H1 (cell line): ENCODE results near the gene THYN1. TPM values are rescaled to one million over a fixed set of nuclear protein-coding genes. Genes with fewer than 3 reads are reported as not detected.

ENCODE experiments used
- CTCF ChIA-PET: fragments of 300-600 bp; sonication (Branson Sonifier 250); formaldehyde crosslinking; loops from one replicate; lab custom pipeline; 2021; ENCODE audit not compliant: partially characterized antibody; lab: Charles Lee
- POLR2A ChIA-PET: fragments of 300-600 bp; sonication (Branson Sonifier 250); formaldehyde crosslinking; loops from one replicate; lab custom pipeline; 2021; ENCODE audit warnings: inconsistent platforms; ENCODE audit not compliant: partially characterized antibody; lab: Charles Lee
- DNase-seq, 2 experiments: peaks; one replicate each; pipeline versions ENCODE4 v3.0.0 to v3.0.0-alpha.2; 2010 to 2022; ENCODE audit warnings: low spot score in 2 of 2, low read depth in 1 of 2, mixed read lengths in 1 of 2
- FAIRE-seq: peaks from 2 replicates; lab custom pipeline; 2011; peaks lifted over from hg19 to GRCh38; lab: Jason Lieb, UNC
- H2AFZ ChIP-seq: 2 replicates; pipeline ENCODE4 v1.8.1; 2012; ENCODE audit warnings: low read length, inconsistent platforms
- H2AK5ac ChIP-seq: 2 replicates; pipeline ENCODE4 v1.6.1; 2013; ENCODE audit warnings: low read depth, low read length
- H2BK120ac ChIP-seq: replicated peaks from 2 replicates; pipeline ENCODE3; 2013; ENCODE audit warnings: low read depth, low read length, inconsistent platforms
- H2BK12ac ChIP-seq: 2 replicates; pipeline ENCODE4 v1.6.1; 2013; ENCODE audit warnings: low read depth, low read length
- H2BK15ac ChIP-seq: 2 replicates; pipeline ENCODE4 v1.6.1; 2013; ENCODE audit warnings: low read length
- H2BK20ac ChIP-seq: 2 replicates; pipeline ENCODE4 v1.6.1; 2013; ENCODE audit warnings: low read length
- H2BK5ac ChIP-seq: 2 replicates; pipeline ENCODE4 v1.6.1; 2013; ENCODE audit warnings: low read depth, low read length
- H3K14ac ChIP-seq: 2 replicates; pipeline ENCODE4 v1.6.1; 2013; ENCODE audit warnings: inconsistent platforms; ENCODE audit not compliant: insufficient read length
- H3K18ac ChIP-seq: 2 replicates; pipeline ENCODE4 v1.6.1; 2013; ENCODE audit warnings: low read length; ENCODE audit errors: extremely low read depth
- H3K23ac ChIP-seq: 2 replicates; pipeline ENCODE4 v1.6.1; 2013; ENCODE audit warnings: inconsistent platforms; ENCODE audit not compliant: insufficient read length
- H3K23me2 ChIP-seq: 2 replicates; pipeline ENCODE4 v1.6.1; 2013; ENCODE audit warnings: low read depth, low read length
- H3K27ac ChIP-seq: 2 replicates; pipeline ENCODE4 v1.6.1; 2011; ENCODE audit warnings: low read depth, low read length, inconsistent platforms
- H3K27me3 ChIP-seq, 4 experiments: replicated peaks in 1 of 4; 1 replicate in 1 of 4; 2 replicates in 3 of 4; pipeline versions ENCODE4 v1.6.1 to v1.8.1; 2011 to 2013; ENCODE audit warnings: low read length in 3 of 4, mild to moderate bottlenecking in 3 of 4, inconsistent platforms in 2 of 4, mixed read lengths in 2 of 4, moderate library complexity in 1 of 4; ENCODE audit not compliant: control insufficient read depth in 3 of 4, insufficient read depth in 3 of 4; ENCODE audit errors: extremely low read depth in 1 of 4
- H3K36me3 ChIP-seq, 4 experiments: 2 replicates each; pipeline versions ENCODE4 v1.6.1 to v1.8.1; 2011 to 2013; ENCODE audit warnings: mild to moderate bottlenecking in 4 of 4, low read length in 3 of 4, moderate library complexity in 2 of 4, control low read depth in 1 of 4, inconsistent platforms in 1 of 4; ENCODE audit not compliant: insufficient read depth in 4 of 4, control insufficient read depth in 2 of 4
- H3K4ac ChIP-seq: replicated peaks from 2 replicates; pipeline ENCODE3; 2013; ENCODE audit warnings: low read length, low read depth, mixed read lengths, inconsistent platforms; ENCODE audit not compliant: insufficient read length
- H3K4me1 ChIP-seq, 4 experiments: replicated peaks in 1 of 4; 1 replicate in 1 of 4; 2 replicates in 3 of 4; pipeline versions ENCODE4 v1.6.1 to v1.8.1; 2011 to 2013; ENCODE audit warnings: low read length in 3 of 4, inconsistent platforms in 2 of 4, mixed read lengths in 1 of 4; ENCODE audit not compliant: insufficient read depth in 4 of 4, control insufficient read depth in 3 of 4
- H3K4me2 ChIP-seq, 2 experiments: 2 replicates each; pipeline versions ENCODE4 v1.6.1 to v1.8.1; 2011 to 2013; ENCODE audit warnings: low read depth in 2 of 2, low read length in 2 of 2, control low read depth in 1 of 2, inconsistent platforms in 1 of 2, mild to moderate bottlenecking in 1 of 2; ENCODE audit not compliant: insufficient read depth in 1 of 2
- H3K4me3 ChIP-seq, 4 experiments: fragments of 200-600, 300-600 bp in 1 of 4; sonication (generic), shearing (Covaris generic), sonication (Bioruptor Twin) in 1 of 4; 2 replicates each; pipeline versions ENCODE4 v1.5.1 to v1.8.1; 2011 to 2016; ENCODE audit warnings: low read length in 4 of 4, low read depth in 3 of 4, control low read depth in 2 of 4, inconsistent platforms in 2 of 4, mild to moderate bottlenecking in 2 of 4, mixed read lengths in 1 of 4, moderate library complexity in 1 of 4; ENCODE audit not compliant: insufficient read depth in 2 of 4; ENCODE audit errors: extremely low read depth in 1 of 4
- H3K56ac ChIP-seq: replicated peaks from 2 replicates; pipeline ENCODE3; 2013; ENCODE audit warnings: low read depth, mild to moderate bottlenecking, mixed read lengths, low read length, inconsistent platforms; ENCODE audit not compliant: insufficient read length
- H3K79me1 ChIP-seq: 2 replicates; pipeline ENCODE4 v1.6.1; 2013; ENCODE audit warnings: low read depth, low read length, control low read depth
- H3K79me2 ChIP-seq, 2 experiments: 2 replicates each; pipeline versions ENCODE4 v1.6.1 to v1.8.1; 2012 to 2013; ENCODE audit warnings: low read length in 2 of 2, mild to moderate bottlenecking in 2 of 2, inconsistent platforms in 1 of 2; ENCODE audit not compliant: insufficient read depth in 2 of 2, control insufficient read depth in 1 of 2
- H3K9ac ChIP-seq, 4 experiments: replicated peaks in 1 of 4; 1 replicate in 1 of 4; 2 replicates in 3 of 4; pipeline versions ENCODE4 v1.6.1 to v1.8.1; 2011 to 2013; ENCODE audit warnings: low read depth in 3 of 4, low read length in 3 of 4, control low read depth in 2 of 4, mild to moderate bottlenecking in 2 of 4, moderate library complexity in 2 of 4, inconsistent platforms in 1 of 4; ENCODE audit errors: extremely low read depth in 1 of 4
- H3K9me3 ChIP-seq, 2 experiments: 2 replicates each; pipeline versions ENCODE4 v1.6.1 to v1.8.1; 2012 to 2013; ENCODE audit warnings: mild to moderate bottlenecking in 2 of 2, moderate library complexity in 2 of 2, control low read depth in 1 of 2, inconsistent platforms in 1 of 2, low read depth in 1 of 2, low read length in 1 of 2, mixed read lengths in 1 of 2; ENCODE audit not compliant: insufficient read depth in 2 of 2
- H4K20me1 ChIP-seq, 2 experiments: replicated peaks in 1 of 2; 2 replicates each; pipeline versions ENCODE3 to v1.8.1; 2011 to 2013; ENCODE audit warnings: inconsistent platforms in 2 of 2, low read length in 2 of 2, mild to moderate bottlenecking in 1 of 2; ENCODE audit not compliant: insufficient read depth in 2 of 2, control insufficient read depth in 1 of 2
- H4K5ac ChIP-seq: 2 replicates; pipeline ENCODE4 v1.6.1; 2013; ENCODE audit warnings: low read length, low read depth, mixed read lengths, inconsistent platforms; ENCODE audit not compliant: insufficient read length
- H4K8ac ChIP-seq: 2 replicates; pipeline ENCODE4 v1.8.0; 2013; ENCODE audit warnings: mild to moderate bottlenecking, moderate library complexity, low read length, inconsistent platforms; ENCODE audit not compliant: insufficient read depth; ENCODE audit errors: extremely low read depth
- H4K91ac ChIP-seq: replicated peaks from 2 replicates; pipeline ENCODE3; 2013; ENCODE audit warnings: low read length, mixed read lengths, inconsistent platforms; ENCODE audit not compliant: insufficient read length
- BACH1 ChIP-seq: IDR thresholded peaks from 2 replicates; pipeline ENCODE4 v1.6.1; 2012; ENCODE audit warnings: low read length, improper control_type of control experiment
- BCL11A ChIP-seq, 2 experiments: IDR thresholded peaks; one replicate each; pipeline ENCODE4 v1.6.1; 2011; ENCODE audit warnings: low read depth in 2 of 2, low read length in 2 of 2, mild to moderate bottlenecking in 2 of 2
- CHD2 ChIP-seq: IDR thresholded peaks from 2 replicates; pipeline ENCODE4 v1.6.1; 2012; ENCODE audit warnings: low read length, improper control_type of control experiment
- CREB1 ChIP-seq: IDR thresholded peaks from 2 replicates; pipeline ENCODE4 v1.6.1; 2012; ENCODE audit warnings: inconsistent platforms
- HDAC6 ChIP-seq: IDR thresholded peaks from one replicate; pipeline ENCODE4 v1.7.1; 2012; ENCODE audit warnings: low read depth, mild to moderate bottlenecking, inconsistent platforms, low read length, moderate library complexity
- KDM1A ChIP-seq: fragments of 200-600, 300-600 bp; sonication (generic); IDR thresholded peaks from 2 replicates; pipeline ENCODE4 v1.7.1; 2016; ENCODE audit warnings: mild to moderate bottlenecking, low read length, borderline replicate concordance
- KDM4A ChIP-seq: IDR thresholded peaks from one replicate; pipeline ENCODE4 v1.7.1; 2012; ENCODE audit warnings: low read depth, mild to moderate bottlenecking, moderate library complexity, low read length, inconsistent platforms; ENCODE audit not compliant: severe bottlenecking
- MAFK ChIP-seq: IDR thresholded peaks from 2 replicates; pipeline ENCODE4 v1.6.1; 2012; ENCODE audit warnings: low read depth, mild to moderate bottlenecking, improper control_type of control experiment, low read length
- POU5F1 ChIP-seq: IDR thresholded peaks from 2 replicates; pipeline ENCODE4 v1.6.1; 2011; ENCODE audit warnings: low read depth, mild to moderate bottlenecking, low read length, moderate library complexity
- RFX5 ChIP-seq: IDR thresholded peaks from 2 replicates; pipeline ENCODE4 v1.6.1; 2011; ENCODE audit warnings: low read depth, low read length, improper control_type of control experiment, borderline replicate concordance
- SIRT6 ChIP-seq: IDR thresholded peaks from one replicate; pipeline ENCODE4 v1.7.1; 2012; ENCODE audit warnings: low read length, inconsistent platforms
- SP4 ChIP-seq: IDR thresholded peaks from 2 replicates; pipeline ENCODE4 v1.6.1; 2012; ENCODE audit warnings: low read length, inconsistent platforms
- SRF ChIP-seq: IDR thresholded peaks from 2 replicates; pipeline ENCODE4 v1.6.1; 2011; ENCODE audit warnings: mild to moderate bottlenecking, low read depth, low read length, moderate library complexity
- TAF1 ChIP-seq: IDR thresholded peaks from 2 replicates; pipeline ENCODE4 v1.6.1; 2011; ENCODE audit warnings: mild to moderate bottlenecking, low read depth, low read length
- YY1 ChIP-seq: IDR thresholded peaks from 2 replicates; pipeline ENCODE4 v1.6.1; 2011; ENCODE audit warnings: low read depth, mild to moderate bottlenecking, low read length
- WGBS, 2 experiments: shearing (Covaris generic) in 1 of 2; methylation state at CpG; one replicate each; pipeline versions ENCODE4 v1.1.6 to v1.1.7; 2013 to 2015; ENCODE audit warnings: low lambda C conversion rate in 2 of 2, mixed read lengths in 2 of 2, inconsistent platforms in 1 of 2, low coverage in 1 of 2, missing lambda C conversion rate in 1 of 2; ENCODE audit not compliant: insufficient replicate concordance in 2 of 2, insufficient coverage in 1 of 2, insufficient read length in 1 of 2; ENCODE audit errors: extremely low coverage in 1 of 2, missing lambda C conversion rate in 1 of 2; 5-methylcytosine and 5-hydroxymethylcytosine counted together
- polyA plus RNA-seq, 7 experiments: library from polyadenylated mRNA; depleted of rRNA in 3 of 7; stranded (reverse) in 5 of 7; unstranded in 2 of 7; fragments of >200 nt in 5 of 7; fragments of 200-250 nt in 2 of 7; gene quantifications; 1 replicate in 5 of 7; 2 replicates in 1 of 7; 4 replicates in 1 of 7; pipeline versions ENCODE4 v1.2.1 to v1.2.3, GENCODE V29; 2011 to 2013; ENCODE audit warnings: missing spikeins in 2 of 7, mixed read lengths in 2 of 7
- total RNA-seq: library from RNA; stranded (reverse); fragmentation: NEBNext Ultra II Directional; extraction: Animal tissue kit (Norgen Biotek cat#: 25700); gene quantifications from 2 replicates; pipeline ENCODE4 v1.2.1, GENCODE V29; 2021
- TF ChIP-seq, protein P1 (sequence below): IDR thresholded peaks from 2 replicates; pipeline ENCODE4 v1.6.1; 2011; ENCODE audit warnings: low read depth, mild to moderate bottlenecking, low read length; ENCODE audit not compliant: insufficient read depth

Gene THYN1
- total and polyA plus RNA-seq, 2 of the 8 experiments (the other 6 are each of a cell fraction or from before 2014, with no cell fraction given), result 77.3 to 95.1 TPM

DNA sequence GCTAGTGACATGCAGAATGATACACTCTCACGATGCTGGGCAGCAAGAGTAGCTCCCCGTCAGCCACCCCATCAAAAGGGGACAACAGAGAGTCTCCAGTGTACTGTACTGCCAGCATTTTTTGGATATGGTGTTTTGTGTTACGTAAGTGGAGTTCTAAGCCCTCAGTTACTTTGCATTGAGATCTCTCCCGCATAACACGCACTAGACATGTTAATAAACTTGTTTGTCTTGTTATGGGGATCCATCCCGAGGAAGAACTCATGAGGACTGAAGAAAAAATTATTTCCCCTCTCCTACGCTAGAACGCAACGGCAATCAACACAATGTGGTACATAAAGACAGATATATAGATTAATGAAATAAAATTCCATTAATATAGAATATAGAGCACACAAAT, 53.6 kb downstream of the THYN1 start:
- Histone ChIP-seq H3K4me1 (no peaks in the 10 kb centered on the region), H3K79me2 (no peaks in the 10 kb centered on the region), H3K23ac (no peak overlapping the region), H3K14ac (no peak overlapping the region), H4K8ac (no peak overlapping the region), H4K91ac (no peak overlapping the region), H4K20me1 (no peaks in the 10 kb centered on the region), H2BK15ac (no peak overlapping the region), H3K27me3 (no peaks in the 10 kb centered on the region), H3K79me1 (no peaks in the 10 kb centered on the region; the same call in 1 of the 2 replicates), H3K27ac (no peak overlapping the region), H2BK5ac (no peak overlapping the region), H3K23me2 (no peaks in the 10 kb centered on the region; the same call in 1 of the 2 replicates), H3K56ac (no peak overlapping the region), H3K9ac (no peak overlapping the region), H2AK5ac (no peak overlapping the region), H2BK20ac (no peak overlapping the region), H2BK120ac (no peak overlapping the region), H3K4me2 (no peak overlapping the region), H2BK12ac (no peak overlapping the region), H3K18ac (no peak overlapping the region), H3K9me3 (no peaks in the 10 kb centered on the region), H3K36me3 (peaks cover 10 to 59% (median 32%) of the 10 kb centered on the region in 4 experiments; a peak in 7 of 8 replicates), H3K4ac (no peak overlapping the region), H3K4me3 (no peak overlapping the region), H4K5ac (no peak overlapping the region), H2AFZ (no peak overlapping the region)
- DNase-seq, result no peak
- ChIA-PET POLR2A (no interaction called here), CTCF (interaction anchor here (0.6 to 2.6 kb wide), 3 partner anchors 8 to 1518 kb away, joined by 3 to 10 read pairs (median 3); no protein-coding TSS in a partner anchor)
- no peak for FAIRE-seq
- WGBS, 2 experiments, result 93% methylated on average over 9 of the region's 9 CpGs; no CpG with 5 or more reads in 1 of the 2 experiments
- TF ChIP-seq YY1 (no peak), SIRT6 (no peak), MAFK (no peak), POU5F1 (no peak), SRF (no peak), CHD2 (no peak), SP4 (no peak), TAF1 (no peak), KDM4A (no peak), KDM1A (no peak), RFX5 (no peak), BCL11A (IDR thresholded peaks at IDR 0.05; ENCODE audit: low read depth in 2 of 2, low read length in 2 of 2) (no peak), CREB1 (no peak), HDAC6 (no peak), BACH1 (no peak)
- TF ChIP-seq, protein P1, sequence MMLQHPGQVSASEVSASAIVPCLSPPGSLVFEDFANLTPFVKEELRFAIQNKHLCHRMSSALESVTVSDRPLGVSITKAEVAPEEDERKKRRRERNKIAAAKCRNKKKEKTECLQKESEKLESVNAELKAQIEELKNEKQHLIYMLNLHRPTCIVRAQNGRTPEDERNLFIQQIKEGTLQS, result no peak
